Activated T-cell treated with anti-CD3 and anti-CD28 coated beads for 1 hour (primary cell): Measurements from ENCODE around the gene FSHR.

ENCODE experiments used
- DNase-seq: peaks from one replicate; pipeline ENCODE4 v3.0.0-alpha.2; 2020; ENCODE audit warnings: low read depth

Gene FSHR

GRCh38 chr2:49154140-49154539 is at the start of gene FSHR:
FSHR (minus strand) TSS chr2:49154515; CDS start chr2:49154417, 98 bp downstream.
- DNase-seq = no peak

GRCh38 chr2:49199266-49199665 is 45.0 kb upstream of the FSHR start:
- no peak for DNase-seq

GRCh38 chr2:49194701-49195100 is 40.4 kb upstream of the FSHR start:
- DNase-seq = no peak

DNA sequence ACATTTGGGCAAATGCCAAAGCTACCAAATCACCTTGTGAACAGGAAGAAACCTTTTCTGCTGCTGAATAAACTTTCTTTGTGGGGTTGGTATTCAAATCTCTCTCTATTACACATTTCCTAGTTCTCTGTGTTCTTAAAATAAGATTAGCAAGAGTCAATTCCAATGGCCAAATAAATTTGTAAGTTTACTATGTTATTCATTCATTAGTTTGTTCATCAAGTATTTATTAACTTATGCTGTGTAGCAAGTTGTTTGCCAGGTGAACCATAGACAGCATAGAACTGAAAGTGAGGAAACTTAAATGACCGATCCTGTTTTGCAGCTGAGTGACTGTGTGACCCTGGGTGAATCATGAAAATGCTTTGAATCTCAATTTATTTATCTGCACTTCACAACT is 37.7 kb upstream of the FSHR start:
- DNase-seq = no peak

DNA sequence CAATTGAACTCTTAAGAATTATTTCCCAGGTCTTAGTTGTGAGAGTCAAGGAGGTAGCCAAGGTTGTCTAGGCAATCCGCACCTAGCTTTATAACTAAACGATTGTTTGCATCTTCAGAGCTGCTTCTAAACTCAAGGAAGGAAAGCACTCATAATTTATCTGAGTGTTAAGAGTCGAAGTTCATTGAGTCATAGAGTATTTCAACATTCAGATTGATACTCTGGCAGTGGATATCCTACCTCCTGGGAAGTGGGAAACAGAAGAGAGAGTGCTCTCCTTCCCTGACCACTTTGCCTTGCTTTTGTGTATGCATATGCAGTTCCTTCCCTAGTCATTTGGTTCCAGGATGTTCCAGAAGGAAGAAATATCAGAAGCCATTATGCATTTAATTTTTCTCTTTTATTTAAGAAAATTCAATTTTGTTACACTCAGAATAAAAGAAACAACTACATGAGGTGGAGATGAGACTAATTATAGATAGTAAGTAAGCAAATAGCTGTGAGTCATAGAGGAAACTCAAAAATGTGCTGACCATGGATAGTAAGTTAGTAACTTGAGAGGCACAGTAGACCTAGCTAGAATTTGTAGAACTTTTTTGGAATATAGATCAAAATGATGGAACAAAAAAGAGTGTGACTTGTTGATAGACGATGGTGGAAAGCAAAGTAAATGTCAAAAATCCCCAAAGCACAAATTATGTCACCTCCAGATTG is 35.4 kb upstream of the FSHR start:
- no peak for DNase-seq

- no peak for DNase-seq
Measured at GRCh38 chr2:49186050-49186648, 31.8 kb upstream of the FSHR start.

DNA sequence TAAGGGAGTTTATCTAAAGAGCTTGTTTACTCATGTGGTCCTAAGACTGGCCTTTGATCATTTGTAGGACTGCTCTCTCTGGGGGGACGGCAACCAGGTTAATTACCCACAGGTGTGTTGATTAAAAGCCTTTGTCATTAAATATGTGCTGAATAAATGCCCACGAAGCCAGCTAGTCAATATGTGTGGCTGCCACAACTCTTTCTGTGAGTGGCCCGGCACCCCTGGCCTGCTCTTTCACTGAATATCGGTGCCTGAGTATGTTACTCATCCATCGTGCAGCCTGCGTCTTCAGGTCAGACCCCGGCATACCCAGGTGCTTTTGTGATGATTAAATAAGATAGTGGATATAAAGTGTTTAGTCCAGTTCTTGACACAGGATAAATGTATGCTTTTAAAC is 24.3 kb upstream of the FSHR start:
- DNase-seq = no peak

GRCh38 chr2:49177194-49177593 is 22.9 kb upstream of the FSHR start:
- DNase-seq = no peak

- no peak for DNase-seq
Measured at GRCh38 chr2:49175831-49176230, 21.5 kb upstream of the FSHR start.

- DNase-seq = no peak
Measured at GRCh38 chr2:49174750-49175149, 20.4 kb upstream of the FSHR start.

DNA sequence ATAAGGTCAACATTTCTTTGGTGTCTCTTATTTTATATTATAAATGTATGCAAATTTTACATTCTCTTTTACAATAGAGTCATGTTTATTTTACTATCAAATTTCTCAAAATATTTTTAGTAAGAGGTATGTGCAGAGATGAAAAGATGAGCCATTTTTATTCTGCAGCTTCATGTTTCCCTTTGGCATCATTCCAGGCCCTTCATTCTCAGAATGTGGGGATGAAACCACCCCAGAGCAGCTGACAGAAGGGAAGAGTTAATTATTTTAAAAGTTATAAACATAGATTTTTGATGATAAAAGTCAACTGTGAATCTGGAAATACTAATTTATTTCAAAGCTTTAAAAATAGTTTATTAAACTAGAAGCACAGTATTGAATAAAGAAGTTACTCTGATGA is 12.8 kb upstream of the FSHR start:
- DNase-seq = no peak

DNA sequence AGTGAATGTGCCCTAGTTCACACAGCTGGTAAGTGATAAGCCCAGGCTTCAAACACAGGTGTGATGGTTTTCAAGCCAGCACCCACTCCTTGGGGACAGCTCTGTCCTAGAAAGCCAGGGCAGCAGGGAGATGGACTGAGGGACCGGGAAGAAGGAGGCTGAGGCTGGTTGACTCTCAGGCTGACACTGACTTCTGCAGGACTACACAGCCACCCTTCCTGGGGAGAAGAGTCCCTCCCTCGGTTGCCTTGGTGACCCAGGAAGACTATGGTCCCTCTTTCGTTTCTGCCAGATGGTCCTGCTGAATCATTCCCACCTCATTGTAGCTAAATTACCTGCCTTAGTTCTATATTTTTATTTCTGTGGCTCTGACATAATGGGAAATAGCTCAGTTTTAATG is 11.3 kb upstream of the FSHR start:
- no peak for DNase-seq

GRCh38 chr2:49164729-49165128 is 10.4 kb upstream of the FSHR start:
- no peak for DNase-seq

GRCh38 chr2:49162151-49162550 is 7.8 kb upstream of the FSHR start:
- no peak for DNase-seq

- no peak for DNase-seq
Measured at GRCh38 chr2:49154891-49155290, 576 bp upstream of the FSHR start.

- no peak for DNase-seq
Measured at GRCh38 chr2:49153252-49153651, 1.1 kb downstream of the FSHR start.

DNA sequence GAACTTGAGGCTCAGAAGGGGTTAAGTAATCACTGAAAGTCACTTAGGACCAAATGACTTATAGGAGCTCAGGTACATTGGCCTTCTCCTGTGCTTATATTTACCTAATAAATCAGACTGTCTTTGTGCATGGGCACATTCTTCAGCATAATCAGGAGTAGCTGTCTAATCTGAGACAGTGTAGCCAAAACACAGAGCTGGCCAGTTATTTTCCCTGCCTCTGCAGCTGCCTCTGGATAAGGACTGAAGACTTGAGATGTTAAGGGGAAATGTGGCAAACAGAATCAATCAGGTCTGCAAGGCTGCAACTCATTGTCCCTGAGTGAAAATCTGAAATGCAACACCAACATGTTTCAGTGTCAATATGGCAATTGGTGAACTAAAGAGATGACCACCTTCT is 1.5 kb downstream of the FSHR start:
- no peak for DNase-seq

DNA sequence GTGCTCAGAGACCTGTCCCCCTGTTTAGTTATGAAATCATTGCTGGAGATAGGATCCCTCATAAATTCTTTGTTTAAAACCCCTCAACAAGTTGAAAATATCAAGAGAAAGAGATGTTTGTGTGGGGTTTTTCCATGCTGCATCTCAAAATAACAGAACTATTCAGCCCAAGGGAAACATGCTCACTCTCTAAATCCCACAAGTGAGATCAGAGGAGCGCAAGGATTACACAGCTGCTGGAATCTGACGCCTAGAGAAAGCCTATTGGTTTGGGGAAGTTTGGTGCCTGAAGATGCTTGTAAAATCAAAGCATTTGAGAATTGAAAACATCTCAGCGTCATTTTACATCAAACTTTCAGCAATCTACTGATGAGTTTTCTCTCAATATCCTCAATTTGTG is 7.9 kb downstream of the FSHR start:
- no peak for DNase-seq

DNA sequence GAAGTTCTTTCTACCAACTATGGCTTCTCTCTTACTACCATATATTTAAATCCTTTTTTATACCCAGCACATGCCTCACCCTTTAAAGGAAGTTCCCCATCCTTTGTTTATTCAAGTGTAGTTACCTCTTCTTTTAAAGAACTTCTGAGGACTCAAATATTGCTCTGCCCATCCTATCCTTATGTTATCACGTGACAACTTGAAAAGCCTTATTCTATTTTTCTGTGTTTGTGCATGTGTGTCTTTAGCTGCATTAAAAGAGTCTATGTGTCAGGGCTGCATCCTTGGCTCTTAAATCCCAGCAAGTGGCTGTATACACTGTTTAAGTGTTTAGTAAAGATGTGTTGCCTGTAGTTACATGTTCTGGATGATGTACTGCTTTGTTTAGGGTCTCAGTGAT is 22.5 kb downstream of the FSHR start:
- no peak for DNase-seq

DNA sequence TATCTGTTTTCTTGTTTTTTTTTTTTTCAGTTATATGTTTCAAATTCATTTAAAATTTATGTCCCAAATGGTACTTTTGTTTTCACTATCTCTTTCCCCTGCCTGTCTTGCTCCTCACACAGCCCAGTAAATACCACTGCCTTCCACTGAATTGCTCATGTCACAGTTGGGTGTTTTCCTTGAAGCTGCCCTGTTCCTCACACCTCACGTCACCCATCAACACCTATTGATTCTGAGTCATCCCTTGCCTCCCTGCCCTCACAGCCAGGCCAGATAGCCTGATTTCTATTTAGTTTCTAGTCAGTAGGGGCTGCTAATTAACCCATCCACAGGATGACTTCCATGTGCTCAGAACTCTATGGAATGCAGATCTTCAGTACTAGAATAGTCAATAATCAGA is 25.3 kb downstream of the FSHR start:
- no peak for DNase-seq

- no peak for DNase-seq
Measured at GRCh38 chr2:49123600-49123999, 30.7 kb downstream of the FSHR start.

- DNase-seq = no peak
Measured at GRCh38 chr2:49122107-49122506, 32.2 kb downstream of the FSHR start.

- no peak for DNase-seq
Measured at GRCh38 chr2:49113046-49113445, 41.3 kb downstream of the FSHR start.

DNA sequence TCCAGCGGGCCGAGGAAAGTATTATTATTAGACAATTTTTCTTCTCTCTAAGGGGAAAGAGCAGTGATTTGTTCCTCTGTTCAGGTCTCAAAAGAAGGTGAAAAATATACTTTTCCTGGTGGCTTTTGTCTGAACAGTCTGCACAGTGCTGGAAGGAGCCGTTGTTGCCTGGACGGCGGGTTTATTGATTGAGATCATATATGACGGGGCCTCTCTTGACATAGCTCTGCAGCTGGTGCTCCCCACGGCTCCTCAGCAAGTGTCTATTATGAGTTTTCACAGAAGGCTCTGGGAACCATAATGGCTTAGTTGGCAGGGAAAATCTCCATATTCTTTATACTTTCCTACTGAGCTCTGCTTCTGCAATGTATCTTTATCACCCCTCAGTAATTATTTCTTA is 42.9 kb downstream of the FSHR start:
- DNase-seq = no peak
